Natural killer cell (primary cell): ENCODE measurements around the gene CEP57L1. TPM values are rescaled to one million over a fixed set of nuclear protein-coding genes. Genes with fewer than 3 reads are reported as not detected.

ENCODE experiments used
- ATAC-seq, 3 donors: fragments of 150-1000 bp in 2 of 3; fragments of 200-7000 bp in 1 of 3; cut with Tn5 transposase; 1 replicate in 1 of 3; 2 replicates in 2 of 3; pipeline ENCODE4 v1.10.0; 2021; ENCODE audit warnings: mild to moderate bottlenecking in 2 of 3, moderate library complexity in 2 of 3
- DNase-seq, 2 donors: peaks; one replicate each; pipeline versions ENCODE4 v3.0.0 to v3.0.0-alpha.2; 2013 to 2021; ENCODE audit warnings: mixed read lengths in 1 of 2
- H3K27ac ChIP-seq: one replicate; pipeline ENCODE4 v1.5.1; 2013; ENCODE audit warnings: mild to moderate bottlenecking, low read length
- H3K27me3 ChIP-seq: one replicate; pipeline ENCODE4 v1.6.1; 2013; ENCODE audit warnings: low read length; ENCODE audit not compliant: control insufficient read depth, insufficient read depth
- H3K36me3 ChIP-seq: one replicate; pipeline ENCODE4 v1.6.1; 2013; ENCODE audit warnings: low read length; ENCODE audit not compliant: control insufficient read depth, insufficient read depth
- H3K4me1 ChIP-seq: one replicate; pipeline ENCODE4 v1.6.1; 2013; ENCODE audit warnings: low read length; ENCODE audit not compliant: control insufficient read depth, insufficient read depth
- H3K4me3 ChIP-seq: one replicate; pipeline ENCODE4 v1.5.1; 2013; ENCODE audit warnings: low read length
- H3K9me3 ChIP-seq: one replicate; pipeline ENCODE4 v1.6.1; 2013; ENCODE audit warnings: low read length; ENCODE audit not compliant: control insufficient read depth, insufficient read depth
- H3K27ac Mint-ChIP-seq, 2 donors: one replicate each; pipeline ENCODE4 v1.8.0; 2022; ENCODE audit warnings: mild to moderate bottlenecking in 2 of 2, mixed read lengths in 2 of 2, moderate library complexity in 1 of 2
- H3K27me3 Mint-ChIP-seq, 2 donors: one replicate each; pipeline ENCODE4 v1.8.0; 2022; ENCODE audit warnings: low read depth in 2 of 2, mixed read lengths in 2 of 2
- H3K36me3 Mint-ChIP-seq: one replicate; pipeline ENCODE4 v1.8.0; 2022; ENCODE audit warnings: mixed read lengths
- H3K4me1 Mint-ChIP-seq, 2 donors: one replicate each; pipeline ENCODE4 v1.8.0; 2022; ENCODE audit warnings: mixed read lengths in 2 of 2
- H3K4me3 Mint-ChIP-seq: one replicate; pipeline ENCODE4 v1.8.0; 2022; ENCODE audit warnings: mild to moderate bottlenecking, moderate library complexity, mixed read lengths
- H3K9me3 Mint-ChIP-seq, 2 donors: one replicate each; pipeline ENCODE4 v1.8.0; 2022; ENCODE audit warnings: mixed read lengths in 2 of 2
- WGBS: methylation state at CpG from one replicate; pipeline ENCODE4 v1.1.7; 2013; ENCODE audit warnings: missing lambda C conversion rate; ENCODE audit not compliant: insufficient coverage; 5-methylcytosine and 5-hydroxymethylcytosine counted together
- intact Hi-C: fragments of 100-400 bp; cut with micrococcal nuclease; formaldehyde crosslinking; loops from one replicate; pipeline ENCODE4 v1.14.2; 2022
- total RNA-seq, 4 donors: library from RNA; stranded (reverse); fragments of 120-200 nt in 1 of 4; gene quantifications; one replicate each; pipeline versions ENCODE4 v1.2.3 to v1.2.4, GENCODE V29; 2013 to 2022
- TF ChIP-seq, protein P1 (sequence below): fragments of 200-600 bp; IDR thresholded peaks from one replicate; pipeline ENCODE4 v1.8.0; 2022; ENCODE audit warnings: antibody characterized with exemption

Gene CEP57L1
- total RNA-seq, 3 donors from 2014 or later (not counting 1 experiment from before 2014, with no cell fraction given): 8.9 to 12.5 (median 9.2) TPM

DNA sequence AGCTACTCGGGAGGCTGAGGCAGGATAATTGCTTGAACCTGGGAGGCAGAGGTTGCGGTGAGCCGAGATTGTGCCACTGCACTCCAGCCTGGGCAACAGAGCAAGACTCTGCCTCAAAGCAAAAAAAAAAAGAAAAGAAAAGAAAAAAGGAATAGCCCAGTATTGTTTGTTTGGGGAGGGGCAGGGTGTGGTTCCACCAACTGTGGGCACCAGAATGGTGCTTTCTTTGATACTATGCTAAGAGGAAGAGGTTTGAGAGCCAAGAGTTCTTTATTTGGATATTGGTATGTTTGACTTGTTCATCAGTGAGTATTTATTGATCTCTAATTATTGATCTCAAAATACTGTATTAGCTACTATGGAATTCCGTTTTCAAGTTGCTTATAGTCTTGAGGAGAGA is 72.3 kb downstream of the CEP57L1 start:
- Histone ChIP-seq H3K4me1 (no peaks in the 10 kb centered on the region), H3K9me3 (no peaks in the 10 kb centered on the region), H3K36me3 (no peaks in the 10 kb centered on the region), H3K4me3 (no peak overlapping the region), H3K27me3 (no peaks in the 10 kb centered on the region), H3K27ac (no peak overlapping the region)
- TF ChIP-seq, protein P1, sequence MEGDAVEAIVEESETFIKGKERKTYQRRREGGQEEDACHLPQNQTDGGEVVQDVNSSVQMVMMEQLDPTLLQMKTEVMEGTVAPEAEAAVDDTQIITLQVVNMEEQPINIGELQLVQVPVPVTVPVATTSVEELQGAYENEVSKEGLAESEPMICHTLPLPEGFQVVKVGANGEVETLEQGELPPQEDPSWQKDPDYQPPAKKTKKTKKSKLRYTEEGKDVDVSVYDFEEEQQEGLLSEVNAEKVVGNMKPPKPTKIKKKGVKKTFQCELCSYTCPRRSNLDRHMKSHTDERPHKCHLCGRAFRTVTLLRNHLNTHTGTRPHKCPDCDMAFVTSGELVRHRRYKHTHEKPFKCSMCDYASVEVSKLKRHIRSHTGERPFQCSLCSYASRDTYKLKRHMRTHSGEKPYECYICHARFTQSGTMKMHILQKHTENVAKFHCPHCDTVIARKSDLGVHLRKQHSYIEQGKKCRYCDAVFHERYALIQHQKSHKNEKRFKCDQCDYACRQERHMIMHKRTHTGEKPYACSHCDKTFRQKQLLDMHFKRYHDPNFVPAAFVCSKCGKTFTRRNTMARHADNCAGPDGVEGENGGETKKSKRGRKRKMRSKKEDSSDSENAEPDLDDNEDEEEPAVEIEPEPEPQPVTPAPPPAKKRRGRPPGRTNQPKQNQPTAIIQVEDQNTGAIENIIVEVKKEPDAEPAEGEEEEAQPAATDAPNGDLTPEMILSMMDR: no peak
- DNase-seq (no peak), ATAC-seq (no peak)
- intact Hi-C loops: no loop called here
- Mint-ChIP-seq H3K27me3 (no peaks in the 10 kb centered on the region), H3K4me1 (no peaks in the 10 kb centered on the region), H3K36me3 (no peaks in the 10 kb centered on the region), H3K4me3 (no peak overlapping the region), H3K9me3 (no peaks in the 10 kb centered on the region), H3K27ac (no peak overlapping the region)
- 100% methylated on average over 3 of the region's 4 CpGs for WGBS

DNA sequence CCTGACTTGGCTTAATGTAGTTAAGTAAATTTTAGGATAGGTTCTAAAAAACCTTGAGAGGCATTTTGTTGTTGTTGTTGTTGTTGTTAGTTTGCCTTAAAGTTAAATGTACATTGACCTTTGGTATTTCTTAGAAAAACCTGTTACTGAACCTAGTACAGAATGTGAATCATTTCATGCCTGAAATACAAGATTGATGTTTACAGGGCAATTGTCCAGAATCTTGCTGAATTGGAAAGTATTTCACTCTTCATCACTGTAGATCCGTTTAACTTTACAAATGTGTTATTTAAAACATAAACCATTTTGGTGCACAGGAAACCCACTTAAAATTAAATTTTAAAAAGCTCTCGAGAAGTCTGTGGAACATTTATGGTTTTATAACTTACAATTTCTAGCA is 75.0 kb downstream of the CEP57L1 start:
- TF ChIP-seq, protein P1: no peak
- H3K27me3 ChIP-seq: no peaks in the 10 kb centered on the region
- H3K27ac ChIP-seq: no peak overlapping the region
- no CpG with 5 or more reads among the region's 2 CpGs for WGBS
- H3K27ac Mint-ChIP-seq: no peak overlapping the region
- no peaks in the 10 kb centered on the region for H3K36me3 Mint-ChIP-seq
- H3K9me3 ChIP-seq: no peaks in the 10 kb centered on the region
- H3K4me1 Mint-ChIP-seq: no peaks in the 10 kb centered on the region
- DNase-seq (no peak), ATAC-seq (no peak)
- H3K4me3 ChIP-seq: no peak overlapping the region
- no peaks in the 10 kb centered on the region for H3K4me1 ChIP-seq
- no peaks in the 10 kb centered on the region for H3K36me3 ChIP-seq
- no peaks in the 10 kb centered on the region for H3K27me3 Mint-ChIP-seq
- intact Hi-C loops: no loop called here
- no peaks in the 10 kb centered on the region for H3K9me3 Mint-ChIP-seq
- no peak overlapping the region for H3K4me3 Mint-ChIP-seq

DNA sequence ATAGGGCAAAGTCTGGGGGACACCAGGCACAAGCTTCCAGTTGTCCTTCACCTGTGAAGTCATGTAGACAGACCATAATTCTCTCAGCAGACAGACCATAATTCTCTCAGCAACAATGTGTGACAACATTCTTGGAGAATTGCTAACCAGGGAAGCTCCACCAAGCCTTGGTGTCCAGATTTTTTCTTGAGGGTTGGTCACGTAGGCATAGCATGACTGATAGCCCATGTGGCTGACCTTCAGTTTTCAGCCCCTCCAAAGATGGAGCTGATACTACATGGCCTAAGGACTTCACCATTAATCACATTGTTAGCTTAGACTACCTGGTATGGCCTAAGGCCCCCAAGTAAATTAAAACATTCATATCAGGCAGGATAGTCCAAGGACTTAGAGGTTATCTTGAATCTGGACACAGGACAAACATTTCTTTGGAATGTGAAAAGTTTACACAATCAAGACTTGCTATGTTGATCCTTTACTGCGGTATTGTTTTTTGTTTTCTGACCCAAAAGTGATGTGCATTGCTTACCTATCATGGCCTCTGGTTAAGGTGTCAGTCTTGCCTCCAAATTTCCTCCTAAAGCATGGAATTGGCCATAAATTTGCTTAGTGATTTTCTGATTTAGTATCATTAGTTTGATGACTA is 76.9 kb downstream of the CEP57L1 start:
- Histone ChIP-seq H3K9me3 (no peaks in the 10 kb centered on the region), H3K4me1 (no peaks in the 10 kb centered on the region), H3K27me3 (no peaks in the 10 kb centered on the region), H3K4me3 (no peak overlapping the region), H3K27ac (no peak overlapping the region), H3K36me3 (no peaks in the 10 kb centered on the region)
- no peaks in the 10 kb centered on the region for H3K36me3 Mint-ChIP-seq
- no peaks in the 10 kb centered on the region for H3K4me1 Mint-ChIP-seq
- ATAC-seq: no peak
- DNase-seq: no peak
- no peaks in the 10 kb centered on the region for H3K9me3 Mint-ChIP-seq
- peaks cover 10 to 16% of the 10 kb centered on the region in 2 donors for H3K27me3 Mint-ChIP-seq
- no peak overlapping the region for H3K4me3 Mint-ChIP-seq
- no peak overlapping the region for H3K27ac Mint-ChIP-seq
- 100% methylated on average over 2 of the region's 2 CpGs for WGBS
- intact Hi-C loops: no loop called here
- TF ChIP-seq, protein P1: no peak

DNA sequence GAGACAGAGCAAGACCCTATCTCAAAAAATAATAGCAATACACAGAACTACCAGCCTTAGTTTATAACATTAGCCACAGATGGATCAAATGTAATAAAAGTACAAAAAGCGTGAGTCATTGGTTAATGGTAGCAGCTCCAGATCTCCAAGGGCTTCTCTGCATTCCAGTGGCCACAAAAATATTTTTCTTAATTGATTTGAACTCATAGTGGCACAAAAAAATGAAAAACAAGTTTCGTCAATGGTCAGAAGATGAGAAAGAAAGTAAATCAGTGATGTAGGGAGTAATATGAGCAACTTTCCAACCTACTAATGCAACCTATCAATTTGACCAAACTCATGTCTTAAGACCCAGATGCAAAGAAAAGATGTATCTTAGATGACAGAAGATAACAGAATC is 79.6 kb downstream of the CEP57L1 start:
- no peak overlapping the region for H3K4me3 ChIP-seq
- H3K4me1 ChIP-seq: no peaks in the 10 kb centered on the region
- H3K9me3 Mint-ChIP-seq: no peaks in the 10 kb centered on the region
- no peaks in the 10 kb centered on the region for H3K4me1 Mint-ChIP-seq
- H3K9me3 ChIP-seq: no peaks in the 10 kb centered on the region
- H3K27me3 ChIP-seq: no peaks in the 10 kb centered on the region
- no peak for ATAC-seq
- no peaks in the 10 kb centered on the region for H3K36me3 Mint-ChIP-seq
- no peak overlapping the region for H3K4me3 Mint-ChIP-seq
- no peak overlapping the region for H3K27ac Mint-ChIP-seq
- no peak for DNase-seq
- H3K36me3 ChIP-seq: no peaks in the 10 kb centered on the region
- TF ChIP-seq, protein P1: no peak
- intact Hi-C loops: no loop called here
- H3K27me3 Mint-ChIP-seq: peaks cover 13 to 26% of the 10 kb centered on the region in 2 donors
- no peak overlapping the region for H3K27ac ChIP-seq
- 100% methylated on average over 1 of the region's 2 CpGs for WGBS
